Measurements from ENCODE around the gene WDR45B. TPM values are rescaled to one million over a fixed set of nuclear protein-coding genes. Genes with fewer than 3 reads are reported as not detected.

The WDR45B gene
- total RNA-seq, result 10 to 100 TPM; 75.3 to 79.1 TPM
- 79.0 TPM for polyA plus RNA-seq (2013, experiment 1 of 2)
- 79.4 TPM for polyA plus RNA-seq (2013, experiment 2 of 2)
- long read RNA-seq, experiment 1, transcript WDR45B-201 (10 exons, 2,587 nt), result major isoform, 25 of 46 reads
- long read RNA-seq, experiment 1, partial matches to known transcripts, result 10 of 46 reads
- long read RNA-seq, experiment 1, other reads (novel, unspliced or antisense), result 10 of 46 reads
- long read RNA-seq, experiment 2, transcript WDR45B-205 (10 exons, 2,322 nt), result minor isoform, 6 of 169 reads
- long read RNA-seq, experiment 2, transcript WDR45B-201 (10 exons, 2,587 nt), result major isoform, 140 of 169 reads
- long read RNA-seq, experiment 2, partial matches to known transcripts, result 10 of 169 reads
- long read RNA-seq, experiment 2, other reads (novel, unspliced or antisense), result 13 of 169 reads
- long read RNA-seq, experiment 3, transcript WDR45B-201 (10 exons, 2,587 nt), result major isoform, 400 of 456 reads
- long read RNA-seq, experiment 3, transcript WDR45B-205 (10 exons, 2,322 nt), result minor isoform, 11 of 456 reads
- long read RNA-seq, experiment 3, partial matches to known transcripts, result 7 of 456 reads
- long read RNA-seq, experiment 3, other reads (novel, unspliced or antisense), result 38 of 456 reads
- long read RNA-seq, experiment 4, transcript WDR45B-201 (10 exons, 2,587 nt), result major isoform, 15 of 25 reads
- long read RNA-seq, experiment 4, partial matches to known transcripts, result 2 of 25 reads
- long read RNA-seq, experiment 4, other reads (novel, unspliced or antisense), result 8 of 25 reads

DNA sequence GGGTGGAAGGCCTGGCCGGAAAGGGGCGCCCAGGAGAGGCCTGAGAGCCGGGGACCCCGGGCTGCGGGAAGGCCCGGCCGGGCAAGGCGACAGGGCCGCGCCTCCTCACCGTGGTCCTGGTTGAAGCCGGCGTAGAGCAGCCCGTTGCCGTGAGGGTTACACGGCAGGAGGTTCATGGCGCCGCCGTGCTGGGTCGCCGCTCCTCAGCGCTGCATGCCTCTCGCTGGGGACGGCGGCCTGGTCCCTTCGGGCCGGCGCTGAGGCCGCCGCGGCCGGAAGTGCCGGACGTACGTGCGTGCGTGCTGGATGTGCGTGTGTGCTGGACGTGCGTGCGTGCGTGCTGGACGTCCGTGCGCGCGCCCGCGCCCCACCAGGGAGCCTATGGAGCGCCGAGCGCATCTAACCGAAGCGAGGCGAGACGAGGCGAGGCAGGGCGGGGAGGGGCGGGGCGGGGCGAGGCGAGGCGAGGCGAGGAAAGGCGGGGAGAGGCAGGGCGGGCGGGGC lies at the start of gene WDR45B:
Gene WDR45B (minus strand): TSS at position 280 of the 504 bp plus-strand sequence. CDS start 104 bp downstream, at position 176.
- Histone ChIP-seq H3K36me3 (ENCODE audit: control insufficient read depth, insufficient read depth, low read length) (peaks cover 19% of the 10 kb centered on the region), H3K9me3 (ENCODE audit: control insufficient read depth, low read length) (no peaks in the 10 kb centered on the region), H3K27ac (ENCODE audit: low read depth, low read length) (peak within 1 kb of the TSS; percentile 84), H3K4me3 (ENCODE audit: low read length) (peak within 1 kb of the TSS; percentile 96), H3K4me1 (ENCODE audit: control insufficient read depth, insufficient read depth, low read length) (no peaks in the 10 kb centered on the region), H3K9ac (ENCODE audit: extremely low read depth, low read length, poor library complexity, severe bottlenecking) (peak within 1 kb of the TSS; percentile 80), H3K27me3 (ENCODE audit: control insufficient read depth, insufficient read depth, low read length, poor library complexity, severe bottlenecking) (no peaks in the 10 kb centered on the region)
- H3K27me3 Mint-ChIP-seq (ENCODE audit: insufficient read depth), result peaks cover 10% of the 10 kb centered on the region
- peaks cover 22% of the 10 kb centered on the region for H3K36me3 Mint-ChIP-seq (ENCODE audit: low read depth)
- peaks cover 4% of the 10 kb centered on the region for H3K4me1 Mint-ChIP-seq
- peak; percentile 99 for DNase-seq
- H3K9me3 Mint-ChIP-seq, result no peaks in the 10 kb centered on the region
- H3K27ac Mint-ChIP-seq, result peak within 1 kb of the TSS; percentile 87
- TF ChIP-seq CTCF (conservative IDR thresholded peaks at IDR 0.05), result no peak
- 0% methylated on average over 54 of the region's 67 CpGs; no CpG with 5 or more reads in 1 of the 2 experiments for WGBS, 2 experiments (ENCODE audit: insufficient coverage in 1 of 2, insufficient read length in 1 of 2)
- H3K4me3 Mint-ChIP-seq, result peak within 1 kb of the TSS; percentile 78

DNA sequence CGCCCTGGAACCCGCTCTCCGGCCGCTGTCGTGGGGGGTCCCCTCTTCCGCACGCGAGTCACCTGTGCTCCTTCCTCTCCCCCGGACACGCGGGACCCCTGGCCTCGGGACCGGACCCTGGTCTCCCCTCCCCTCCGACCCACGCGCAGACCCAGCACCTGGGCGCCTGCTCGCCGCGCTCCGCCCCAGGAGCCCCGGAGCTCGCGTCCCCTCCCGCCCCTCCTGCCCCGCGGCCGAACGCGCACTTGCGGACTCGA lies 49.5 kb upstream of the WDR45B start:
- TF ChIP-seq CTCF (conservative IDR thresholded peaks at IDR 0.05), result no peak
- peaks cover 50% of the 10 kb centered on the region for H3K27me3 ChIP-seq (ENCODE audit: control insufficient read depth, insufficient read depth, low read length, poor library complexity, severe bottlenecking)

GRCh38 chr17:82696916-82697807 lies 48.9 kb upstream of the WDR45B start:
- Histone ChIP-seq H3K36me3 (ENCODE audit: control insufficient read depth, insufficient read depth, low read length) (no peaks in the 10 kb centered on the region), H3K9me3 (ENCODE audit: control insufficient read depth, low read length) (peaks cover 10% of the 10 kb centered on the region), H3K9ac (ENCODE audit: extremely low read depth, low read length, poor library complexity, severe bottlenecking) (no peak overlapping the region), H3K4me3 (ENCODE audit: low read length) (no peak overlapping the region), H3K27ac (ENCODE audit: low read depth, low read length) (no peak overlapping the region), H3K27me3 (ENCODE audit: control insufficient read depth, insufficient read depth, low read length, poor library complexity, severe bottlenecking) (peaks cover 50% of the 10 kb centered on the region), H3K4me1 (ENCODE audit: control insufficient read depth, insufficient read depth, low read length) (no peaks in the 10 kb centered on the region)
- Mint-ChIP-seq H3K36me3 (ENCODE audit: low read depth) (peaks cover 12% of the 10 kb centered on the region), H3K27ac (no peak overlapping the region), H3K27me3 (ENCODE audit: insufficient read depth) (peaks cover 57% of the 10 kb centered on the region), H3K9me3 (peaks cover 16% of the 10 kb centered on the region), H3K4me1 (no peaks in the 10 kb centered on the region), H3K4me3 (peak overlapping the region; percentile 61)
- DNase-seq, result peak; percentile 77
- no peak for TF ChIP-seq CTCF (conservative IDR thresholded peaks at IDR 0.05)
- WGBS, 2 experiments (ENCODE audit: insufficient coverage in 1 of 2, insufficient read length in 1 of 2), result 40 to 41% methylated on average over 20 to 48 of the region's 48 CpGs

More for the DNA sequence above, 49.5 kb upstream of the WDR45B start:
- Histone ChIP-seq H3K9me3 (ENCODE audit: control insufficient read depth, low read length) (peaks cover 10% of the 10 kb centered on the region), H3K9ac (ENCODE audit: extremely low read depth, low read length, poor library complexity, severe bottlenecking) (no peak overlapping the region), H3K36me3 (ENCODE audit: control insufficient read depth, insufficient read depth, low read length) (no peaks in the 10 kb centered on the region), H3K4me3 (ENCODE audit: low read length) (no peak overlapping the region), H3K4me1 (ENCODE audit: control insufficient read depth, insufficient read depth, low read length) (no peaks in the 10 kb centered on the region), H3K27ac (ENCODE audit: low read depth, low read length) (no peak overlapping the region)
- DNase-seq, result no peak
- H3K9me3 Mint-ChIP-seq, result peaks cover 16% of the 10 kb centered on the region
- no peaks in the 10 kb centered on the region for H3K4me1 Mint-ChIP-seq
- H3K27ac Mint-ChIP-seq, result no peak overlapping the region
- H3K27me3 Mint-ChIP-seq (ENCODE audit: insufficient read depth), result peaks cover 57% of the 10 kb centered on the region
- 8% methylated on average over 32 of the region's 32 CpGs; no CpG with 5 or more reads in 1 of the 2 experiments for WGBS, 2 experiments (ENCODE audit: insufficient coverage in 1 of 2, insufficient read length in 1 of 2)
- peaks cover 12% of the 10 kb centered on the region for H3K36me3 Mint-ChIP-seq (ENCODE audit: low read depth)
- H3K4me3 Mint-ChIP-seq, result peak overlapping the region; percentile 61
